NCI-H446 treated with DMSO at 0.1 percent for 48 hours (cell line): ENCODE data around the gene RESP18.
A peak's percentile ranks its signal among the peaks of the same experiment; 100 is the strongest.

ENCODE experiments used
- DNase-seq: peaks from one replicate; lab custom pipeline; 2025; lab: John Stamatoyannopoulos, UW

Gene RESP18

GRCh38 chr2:219332542-219332941 lies at the start of gene RESP18:
RESP18 (minus strand) TSS chr2:219332744.
- DNase-seq, result no peak

- no peak for DNase-seq
These were observed 48.9 kb upstream of the RESP18 start for GRCh38 chr2:219381448-219381847.

GRCh38 chr2:219380926-219381325 lies 48.4 kb upstream of the RESP18 start:
- DNase-seq, result no peak

- DNase-seq, result no peak
These were observed 45.8 kb upstream of the RESP18 start for GRCh38 chr2:219378163-219378851.

- no peak for DNase-seq
These were observed 36.9 kb upstream of the RESP18 start for GRCh38 chr2:219369447-219369861.

GRCh38 chr2:219368690-219369191 lies 36.2 kb upstream of the RESP18 start:
- no peak for DNase-seq

- DNase-seq, result peak; percentile 78
These were observed 30.1 kb upstream of the RESP18 start for GRCh38 chr2:219362524-219363164.

GRCh38 chr2:219362072-219362471 lies 29.5 kb upstream of the RESP18 start:
- DNase-seq, result no peak

GRCh38 chr2:219358170-219359075 lies 25.9 kb upstream of the RESP18 start:
- DNase-seq, result no peak

- no peak for DNase-seq
These were observed 24.3 kb upstream of the RESP18 start for GRCh38 chr2:219356834-219357233.

GRCh38 chr2:219354582-219354981 lies 22.0 kb upstream of the RESP18 start:
- DNase-seq, result no peak

GRCh38 chr2:219353129-219353528 lies 20.6 kb upstream of the RESP18 start:
- DNase-seq, result no peak

- DNase-seq, result peak; percentile 23
These were observed 20.0 kb upstream of the RESP18 start for GRCh38 chr2:219352448-219353023.

- DNase-seq, result no peak
These were observed 18.2 kb upstream of the RESP18 start for GRCh38 chr2:219350710-219351221.

- no peak for DNase-seq
These were observed 17.7 kb upstream of the RESP18 start for GRCh38 chr2:219350215-219350614.

GRCh38 chr2:219344751-219345430 lies 12.3 kb upstream of the RESP18 start:
- peak; percentile 31 for DNase-seq

GRCh38 chr2:219335373-219335786 lies 2.8 kb upstream of the RESP18 start:
- no peak for DNase-seq

GRCh38 chr2:219334076-219334475 lies 1.5 kb upstream of the RESP18 start:
- no peak for DNase-seq

- no peak for DNase-seq
These were observed 857 bp downstream of the RESP18 start for GRCh38 chr2:219331560-219332213.

- DNase-seq, result no peak
These were observed 4.8 kb downstream of the RESP18 start for GRCh38 chr2:219327719-219328118.
